Muscle of leg (tissue), 11 donors: ENCODE results near the gene C3. TPM values are rescaled to one million over a fixed set of nuclear protein-coding genes. Genes with fewer than 3 reads are reported as not detected.
"Not testable (repeated sequence)": the region's sequence is repeated elsewhere in the genome, so short reads cannot be mapped to it uniquely, and the experiment has no call there.

Experiments used
- DNase-seq: peaks from one replicate; pipeline ENCODE4 v3.0.0; 2013
- H3K27ac ChIP-seq: one replicate; pipeline ENCODE4 v1.5.1; 2013; ENCODE audit warnings: mild to moderate bottlenecking, low read length, control low read depth
- H3K27me3 ChIP-seq: one replicate; pipeline ENCODE4 v1.6.1; 2013; ENCODE audit warnings: low read length; ENCODE audit not compliant: control insufficient read depth, insufficient read depth
- H3K36me3 ChIP-seq: one replicate; pipeline ENCODE4 v1.6.1; 2013; ENCODE audit warnings: low read length; ENCODE audit not compliant: control insufficient read depth, insufficient read depth
- H3K4me1 ChIP-seq: one replicate; pipeline ENCODE4 v1.6.1; 2013; ENCODE audit warnings: low read length; ENCODE audit not compliant: control insufficient read depth, insufficient read depth
- H3K4me3 ChIP-seq: one replicate; pipeline ENCODE4 v1.5.1; 2013; ENCODE audit warnings: low read length, control low read depth
- H3K9me3 ChIP-seq: replicated peaks from 2 replicates; pipeline ENCODE4 v1.6.1; 2013; ENCODE audit warnings: low read depth, low read length; ENCODE audit not compliant: control insufficient read depth
- WGBS: methylation state at CpG from one replicate; pipeline ENCODE4 v1.1.5; 2013; ENCODE audit warnings: missing lambda C conversion rate; ENCODE audit not compliant: insufficient coverage; 5-methylcytosine and 5-hydroxymethylcytosine counted together
- polyA plus RNA-seq, 8 donors: library from polyadenylated mRNA; unstranded; fragments of 120-200 nt; gene quantifications; one replicate each; pipeline versions ENCODE4 v1.2.1 to v1.2.3, GENCODE V29; 2013; ENCODE audit warnings: inconsistent platforms in 1 of 8, low replicate concordance in 1 of 8; ENCODE audit not compliant: insufficient read length in 8 of 8, insufficient read depth in 1 of 8
- total RNA-seq: library from RNA; stranded (reverse); fragments of 120-200 nt; gene quantifications from one replicate; pipeline ENCODE4 v1.2.4, GENCODE V29; 2013

The C3 gene
- total and polyA plus RNA-seq, 9 donors = 1.2 to 11.1 (median 3.3) TPM

DNA sequence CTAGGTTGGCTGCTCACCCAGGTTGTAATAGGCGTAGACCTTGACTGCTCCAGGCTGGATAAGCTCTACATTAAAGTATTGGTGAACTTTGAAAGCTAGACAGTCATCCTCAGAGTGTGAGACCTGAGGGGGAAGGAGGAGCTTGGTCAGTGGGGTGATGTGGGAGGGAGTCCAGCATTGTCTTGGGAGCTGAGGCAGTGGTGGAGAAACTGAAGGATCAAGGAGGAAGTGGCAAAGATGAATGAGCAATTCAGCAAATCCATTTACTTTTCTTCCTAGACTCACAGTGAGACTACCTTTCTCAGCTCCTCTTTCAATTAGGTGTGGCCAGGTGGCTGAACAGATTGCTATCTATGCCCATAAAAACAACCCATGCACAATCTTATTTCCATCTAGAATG lies 40.3 kb downstream of the C3 start:
- Histone ChIP-seq H3K9me3 (peaks cover 3% of the 10 kb centered on the region), H3K4me1 (no peaks in the 10 kb centered on the region), H3K27me3 (no peaks in the 10 kb centered on the region), H3K36me3 (no peaks in the 10 kb centered on the region), H3K27ac (no peak overlapping the region), H3K4me3 (no peak overlapping the region)
- WGBS = no CpG with 5 or more reads among the region's 1 CpG
- no peak for DNase-seq

DNA sequence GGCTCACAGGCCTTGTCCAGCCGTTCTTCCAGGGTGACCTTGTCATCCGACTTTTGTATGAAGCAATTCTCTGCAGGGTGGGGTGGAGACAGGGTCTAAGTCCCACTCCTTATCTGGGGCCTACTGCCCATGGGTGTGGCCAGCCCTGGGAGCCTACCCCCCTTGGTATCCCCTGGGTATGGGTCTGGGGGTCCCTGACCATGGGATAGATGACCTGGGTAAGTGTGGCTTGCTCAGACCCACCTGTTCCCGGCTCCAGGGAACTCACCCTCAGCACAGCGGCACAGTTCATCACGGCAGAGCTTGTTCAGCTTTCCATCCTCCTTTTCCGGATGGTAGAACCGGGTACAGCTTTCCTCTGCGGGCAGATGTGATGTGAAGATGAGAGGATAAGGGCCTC lies 41.3 kb downstream of the C3 start:
- Histone ChIP-seq H3K9me3 (peaks cover 3% of the 10 kb centered on the region), H3K4me1 (peaks cover 4% of the 10 kb centered on the region), H3K36me3 (no peaks in the 10 kb centered on the region), H3K27ac (no peak overlapping the region), H3K27me3 (no peaks in the 10 kb centered on the region), H3K4me3 (no peak overlapping the region)
- DNase-seq = no peak
- no CpG with 5 or more reads among the region's 8 CpGs for WGBS

DNA sequence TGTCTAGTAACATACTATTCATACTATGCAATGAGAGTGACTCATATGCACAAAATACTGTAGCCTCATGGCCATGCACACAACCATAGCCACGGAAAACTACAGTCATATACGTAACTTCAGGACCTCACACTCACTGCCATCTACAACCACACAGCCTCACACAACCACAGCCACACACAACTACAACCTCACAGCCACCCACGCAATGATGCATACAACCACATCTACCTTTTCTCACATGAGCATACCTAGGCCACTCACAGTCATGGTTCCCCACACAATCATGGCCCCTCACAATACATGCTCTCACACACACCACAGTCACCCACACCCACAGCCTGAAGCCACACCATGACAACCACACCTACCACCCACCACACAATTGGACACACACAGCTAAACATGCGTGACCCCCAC lies 41.8 kb downstream of the C3 start:
- no peaks in the 10 kb centered on the region for H3K36me3 ChIP-seq
- H3K27ac ChIP-seq = no peak overlapping the region
- no peak overlapping the region for H3K4me3 ChIP-seq
- WGBS = 97% methylated on average over 4 of the region's 4 CpGs
- no peaks in the 10 kb centered on the region for H3K27me3 ChIP-seq
- DNase-seq = no peak
- H3K9me3 ChIP-seq = peaks cover 3% of the 10 kb centered on the region
- peaks cover 4% of the 10 kb centered on the region for H3K4me1 ChIP-seq

DNA sequence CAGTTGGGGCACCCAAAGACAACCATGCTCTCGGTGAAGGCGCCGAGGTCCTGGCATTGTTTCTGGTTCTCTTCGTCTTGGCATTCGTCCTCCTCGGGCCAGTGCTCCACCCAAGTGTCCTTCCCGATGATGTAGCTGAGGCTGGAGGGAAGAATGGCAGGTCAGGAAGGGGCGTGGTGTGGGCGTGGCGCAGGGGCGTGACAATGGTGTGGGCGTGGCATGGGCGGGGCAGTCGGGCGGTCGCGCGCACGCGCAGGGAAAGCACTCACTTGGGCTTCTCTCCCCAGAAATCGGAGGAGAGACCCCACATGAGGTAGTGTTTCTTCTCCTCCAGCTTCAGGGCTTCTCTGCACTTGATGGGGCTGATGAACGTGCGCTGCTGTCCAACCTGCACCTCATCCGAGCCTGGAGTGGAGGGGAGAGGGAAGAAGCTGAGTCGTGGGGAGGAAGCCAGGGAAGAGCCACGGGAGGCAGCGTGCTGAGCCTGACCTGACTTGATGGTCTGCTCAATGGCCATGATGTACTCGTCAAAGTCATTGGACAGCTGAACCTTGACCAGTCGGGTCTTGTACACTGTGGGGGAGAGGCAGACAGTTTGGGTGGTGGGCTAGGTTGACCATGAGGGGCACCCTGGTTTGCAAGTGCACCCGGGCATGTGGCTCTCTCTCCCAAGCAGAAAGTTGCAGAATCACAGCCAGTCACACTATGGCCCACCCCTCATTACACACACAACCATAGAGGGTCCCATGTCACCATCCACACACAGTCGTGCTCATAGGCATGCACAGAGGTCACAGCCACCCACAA lies 42.4 kb downstream of the C3 start:
- Histone ChIP-seq H3K4me3 (no peak overlapping the region), H3K9me3 (peaks cover 3% of the 10 kb centered on the region), H3K27me3 (no peaks in the 10 kb centered on the region), H3K27ac (no peak overlapping the region), H3K36me3 (no peaks in the 10 kb centered on the region), H3K4me1 (peaks cover 4% of the 10 kb centered on the region)
- DNase-seq = no peak
- WGBS = 52% methylated on average over 28 of the region's 31 CpGs

DNA sequence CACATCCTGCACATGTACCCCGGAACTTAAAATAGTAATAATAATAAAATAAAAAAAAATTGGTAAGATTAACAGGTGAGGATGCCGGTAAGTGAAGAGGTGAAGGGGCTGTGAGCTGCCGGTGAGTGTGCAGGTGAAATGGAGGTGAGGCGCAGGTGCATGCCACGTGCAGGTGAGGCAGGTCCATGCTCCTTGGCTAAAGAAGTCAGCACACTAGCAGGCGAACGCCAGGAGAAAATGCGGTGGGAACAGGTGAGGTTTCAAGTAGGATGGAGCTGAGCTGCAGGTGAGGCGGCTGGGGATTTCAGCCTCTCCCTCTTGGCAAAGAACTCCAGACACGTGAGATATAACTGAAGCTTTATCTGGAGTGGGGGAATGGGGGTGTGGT lies 43.0 kb downstream of the C3 start:
- Histone ChIP-seq H3K9me3 (peaks cover 3% of the 10 kb centered on the region), H3K4me3 (no peak overlapping the region), H3K27me3 (no peaks in the 10 kb centered on the region), H3K4me1 (peaks cover 4% of the 10 kb centered on the region), H3K36me3 (no peaks in the 10 kb centered on the region), H3K27ac (no peak overlapping the region)
- WGBS = 84% methylated on average over 7 of the region's 10 CpGs
- no peak for DNase-seq

DNA sequence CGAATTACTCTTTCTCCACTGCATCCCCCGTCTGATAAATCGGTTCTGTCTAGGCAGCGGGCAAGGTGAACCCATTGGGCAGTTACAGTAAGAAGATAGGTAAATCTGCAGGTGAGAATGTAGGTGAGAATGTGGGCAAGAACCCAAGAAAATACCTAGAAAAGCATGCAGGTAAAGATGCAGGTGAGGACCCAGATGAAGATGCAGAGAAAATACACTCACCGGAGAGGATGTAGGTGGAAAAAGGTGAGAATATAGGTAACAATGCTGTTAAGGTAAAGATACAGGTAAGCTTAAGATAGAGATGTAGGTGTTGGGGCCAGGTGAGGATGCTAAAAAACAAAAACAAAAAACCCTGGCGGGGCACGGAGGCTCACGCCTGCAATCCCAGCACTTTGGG lies 44.2 kb downstream of the C3 start:
- Histone ChIP-seq H3K27ac (no peak overlapping the region), H3K27me3 (no peaks in the 10 kb centered on the region), H3K36me3 (no peaks in the 10 kb centered on the region), H3K4me1 (peaks cover 4% of the 10 kb centered on the region), H3K4me3 (no peak overlapping the region), H3K9me3 (peaks cover 3% of the 10 kb centered on the region)
- 92% methylated on average over 7 of the region's 8 CpGs for WGBS
- DNase-seq = no peak

DNA sequence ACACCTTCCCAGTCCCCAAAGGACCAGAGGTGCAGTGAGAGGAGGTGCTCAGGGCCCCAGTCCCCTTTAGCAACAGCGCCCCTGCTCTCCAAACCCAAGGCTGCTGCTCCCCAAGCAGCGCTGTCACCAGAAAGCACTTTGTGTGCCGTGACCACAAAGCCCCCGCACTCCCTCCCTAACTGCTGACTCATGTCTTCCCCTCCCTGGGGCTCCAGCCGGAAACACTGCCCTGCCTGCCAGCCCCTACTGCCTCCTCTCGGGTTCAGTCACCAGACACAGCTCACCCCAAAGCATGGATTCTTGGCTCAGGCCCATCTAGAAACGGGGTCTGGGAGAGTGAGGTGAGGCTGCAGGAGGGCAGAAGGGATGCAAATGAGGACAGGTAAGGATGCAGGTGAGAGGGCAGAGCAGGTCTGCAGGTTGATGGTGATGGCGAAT lies 45.6 kb downstream of the C3 start:
- H3K9me3 ChIP-seq = no peaks in the 10 kb centered on the region
- H3K4me1 ChIP-seq = peaks cover 4% of the 10 kb centered on the region
- no peak overlapping the region for H3K4me3 ChIP-seq
- no peak overlapping the region for H3K27ac ChIP-seq
- WGBS = 17% methylated on average over 5 of the region's 8 CpGs
- no peaks in the 10 kb centered on the region for H3K36me3 ChIP-seq
- peak; percentile 63 for DNase-seq
- H3K27me3 ChIP-seq = no peaks in the 10 kb centered on the region

DNA sequence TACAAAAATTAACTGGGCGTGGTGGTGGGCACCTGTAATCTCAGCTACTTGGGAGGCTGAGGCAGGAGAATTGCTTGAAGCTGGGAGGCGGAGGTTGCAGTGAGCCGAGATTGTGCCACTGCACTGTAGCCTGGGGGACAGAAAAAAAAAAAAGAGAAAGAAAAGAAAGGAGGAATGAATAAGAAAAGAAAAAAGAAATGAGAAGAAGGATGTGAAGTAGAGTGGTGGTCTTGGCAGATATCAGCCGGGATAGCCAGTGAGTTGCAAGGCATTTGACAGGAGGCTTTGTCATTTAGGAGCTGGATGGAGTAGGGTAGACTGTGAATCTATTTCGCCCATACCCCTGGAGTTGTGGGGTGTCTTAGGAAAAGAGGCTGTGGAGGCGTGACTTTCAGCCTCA lies 46.0 kb downstream of the C3 start:
- not testable (repeated sequence) for DNase-seq, H3K9me3 ChIP-seq, H3K36me3 ChIP-seq, H3K4me1 ChIP-seq, H3K27me3 ChIP-seq, H3K4me3 ChIP-seq, H3K27ac ChIP-seq
- 79% methylated on average over 4 of the region's 6 CpGs for WGBS

DNA sequence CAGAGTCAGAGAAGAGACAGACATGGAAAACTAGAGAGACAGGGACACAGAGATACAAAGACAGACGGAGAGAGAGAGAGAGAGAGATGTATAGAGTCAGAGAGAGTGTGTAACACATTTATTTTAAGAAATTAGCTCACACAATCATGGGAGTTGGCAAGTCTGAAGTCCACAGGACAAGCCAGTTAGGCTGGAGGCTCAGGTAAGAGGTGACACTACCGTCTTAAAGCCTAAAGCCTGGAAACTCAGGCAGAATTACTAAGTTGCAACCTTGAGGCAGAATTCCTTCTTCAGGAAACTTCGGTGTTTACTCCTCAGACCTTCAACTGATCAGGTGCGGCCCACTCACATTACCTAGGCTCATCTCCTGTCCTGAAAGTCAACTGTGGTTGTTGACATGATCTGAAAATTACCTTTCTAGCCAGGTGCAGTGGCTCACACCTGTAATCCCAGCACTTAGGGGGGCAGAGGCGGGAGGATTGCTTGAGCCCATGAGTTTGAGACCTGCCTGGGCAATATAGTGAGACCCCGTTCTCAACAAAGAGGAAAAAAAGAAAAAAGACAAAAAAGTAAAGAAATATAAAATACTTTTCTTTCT lies 47.7 kb downstream of the C3 start:
- no peaks in the 10 kb centered on the region for H3K9me3 ChIP-seq
- no peak overlapping the region for H3K27ac ChIP-seq
- no peak for DNase-seq
- H3K36me3 ChIP-seq = no peaks in the 10 kb centered on the region
- H3K27me3 ChIP-seq = no peaks in the 10 kb centered on the region
- no peak overlapping the region for H3K4me3 ChIP-seq
- 90% methylated on average over 1 of the region's 6 CpGs for WGBS
- peaks cover 4% of the 10 kb centered on the region for H3K4me1 ChIP-seq

DNA sequence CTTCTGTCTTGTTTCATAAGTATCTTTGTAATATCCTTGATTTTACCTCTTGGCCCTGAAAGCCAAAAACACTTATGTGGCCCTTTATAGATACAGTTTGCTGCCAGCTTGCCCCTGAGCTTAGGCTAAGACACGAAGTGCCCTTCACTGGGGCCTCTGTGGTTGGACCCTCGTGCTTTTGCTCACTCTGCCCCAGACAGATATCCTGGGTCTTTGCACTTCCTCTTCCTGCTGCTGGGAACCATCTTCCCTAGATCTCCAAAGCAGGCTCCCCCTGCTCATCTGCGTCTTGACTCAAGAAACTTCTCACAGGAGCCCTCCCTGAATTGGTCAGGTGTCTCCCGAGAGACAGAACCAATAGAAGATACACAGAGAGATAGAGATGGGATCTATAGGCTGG lies 48.5 kb downstream of the C3 start:
- Histone ChIP-seq H3K4me3 (no peak overlapping the region), H3K4me1 (peaks cover 4% of the 10 kb centered on the region), H3K9me3 (no peaks in the 10 kb centered on the region), H3K27ac (no peak overlapping the region), H3K36me3 (no peaks in the 10 kb centered on the region), H3K27me3 (no peaks in the 10 kb centered on the region)
- 52% methylated on average over 2 of the region's 4 CpGs for WGBS
- DNase-seq = no peak
